GM21423 (cell line): ENCODE measurements around the gene CR1.
"Not testable (repeated sequence)": the region's sequence is repeated elsewhere in the genome, so short reads cannot be mapped to it uniquely, and the experiment has no call there.

Source experiments
- ATAC-seq: cut with Tn5 transposase; IDR thresholded peaks from one replicate; pipeline ENCODE4 v1.9.1; 2021; ENCODE audit warnings: mild to moderate bottlenecking, moderate library complexity; ENCODE audit not compliant: unreplicated experiment

CR1 gene

GRCh38 chr1:207502726-207503125 is 6.8 kb downstream of the CR1 start:
- no peak for ATAC-seq

DNA sequence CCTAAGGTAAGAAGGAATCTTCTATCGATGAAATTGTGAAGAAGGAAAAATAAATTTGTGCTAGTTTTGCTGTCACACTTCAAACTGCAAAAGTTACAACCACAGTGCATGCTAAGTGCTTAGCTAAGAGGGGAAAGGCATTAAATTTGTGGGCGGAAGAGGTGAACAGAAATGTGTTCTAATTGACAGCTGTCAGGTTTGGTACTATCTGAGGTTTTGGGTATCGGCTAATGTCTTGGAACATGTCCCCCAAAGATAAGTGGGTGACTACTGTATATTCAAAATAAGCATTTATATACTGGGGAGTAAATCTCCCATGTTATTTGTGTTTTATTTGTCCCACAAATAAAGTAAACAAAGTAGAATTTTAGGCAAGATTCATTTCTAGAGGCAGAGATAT is 8.0 kb downstream of the CR1 start:
- ATAC-seq = no peak

- no peak for ATAC-seq
Observed at GRCh38 chr1:207504438-207504837, 8.5 kb downstream of the CR1 start.

- ATAC-seq = no peak
Observed at GRCh38 chr1:207510444-207510843, 14.5 kb downstream of the CR1 start.

- no peak for ATAC-seq
Observed at GRCh38 chr1:207514890-207515289, 18.9 kb downstream of the CR1 start.

GRCh38 chr1:207516729-207517128 is 20.8 kb downstream of the CR1 start:
- ATAC-seq = no peak

DNA sequence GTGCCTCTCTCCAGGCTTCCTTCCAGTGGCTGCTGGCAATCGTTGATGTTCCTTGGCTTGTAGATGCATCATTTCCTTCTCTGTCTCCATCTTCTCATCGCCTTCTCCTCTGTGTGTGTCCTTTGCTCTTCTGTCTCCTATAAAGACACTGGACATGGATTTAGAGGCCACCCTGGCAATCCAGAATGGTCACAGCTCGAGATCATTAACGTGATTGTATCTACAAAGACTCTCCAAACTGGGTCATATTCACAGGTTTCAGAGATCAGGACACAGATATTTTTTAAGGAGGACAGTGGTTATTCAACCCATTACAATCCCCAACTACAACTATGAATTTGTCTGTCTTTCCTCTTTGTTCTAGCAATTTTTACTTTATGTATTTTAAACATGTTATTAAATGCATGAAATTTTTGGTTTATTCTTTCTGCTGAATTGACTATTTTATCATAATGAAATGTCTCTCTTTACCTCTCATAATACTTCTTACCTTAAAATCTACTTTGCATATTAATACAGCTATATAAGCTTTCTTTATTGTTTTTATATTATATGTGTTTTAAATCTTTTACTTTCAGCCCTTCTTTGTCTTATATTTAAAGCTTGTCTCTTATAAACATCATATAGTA is 22.8 kb downstream of the CR1 start:
- no peak for ATAC-seq

GRCh38 chr1:207519505-207520399 is 23.8 kb downstream of the CR1 start:
- no peak for ATAC-seq

GRCh38 chr1:207520400-207521345 is 24.7 kb downstream of the CR1 start:
- not testable (repeated sequence) for ATAC-seq

DNA sequence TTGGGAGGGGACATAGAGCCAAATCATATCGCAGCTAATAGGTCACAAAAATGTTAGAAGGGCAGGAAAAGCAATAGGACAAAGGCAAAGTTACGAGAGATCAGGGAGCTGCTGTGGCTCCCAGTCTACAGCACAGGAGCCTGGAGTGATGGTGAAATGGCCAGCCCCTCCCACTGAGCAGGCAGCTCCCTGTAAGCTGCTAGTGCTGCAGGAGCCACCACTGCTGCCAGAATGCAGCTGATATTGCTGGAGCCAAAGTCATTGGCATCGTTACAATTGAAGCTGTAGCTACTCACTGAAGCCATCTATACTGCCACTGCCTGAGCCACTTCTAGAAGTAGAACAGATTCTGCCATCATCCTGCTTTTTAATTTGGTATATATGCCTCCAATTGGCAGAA is 29.3 kb downstream of the CR1 start:
- not testable (repeated sequence) for ATAC-seq

DNA sequence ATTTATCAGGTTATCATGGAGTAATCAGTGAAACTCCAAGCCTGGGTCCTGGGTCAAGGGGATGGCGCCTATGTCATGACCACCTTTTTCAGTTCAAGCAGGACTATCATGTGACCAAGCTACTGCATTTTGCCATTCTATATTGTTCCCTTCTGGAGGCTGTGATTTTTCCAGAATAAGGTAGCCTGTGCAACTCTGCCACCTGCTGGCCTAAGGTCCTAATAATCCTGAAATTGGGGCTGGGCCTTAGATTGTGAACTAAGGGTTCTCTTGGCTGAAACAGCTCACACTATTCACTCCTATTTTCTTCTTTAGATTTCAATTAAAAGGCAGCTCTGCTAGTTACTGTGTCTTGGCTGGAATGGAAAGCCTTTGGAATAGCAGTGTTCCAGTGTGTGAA is 32.4 kb downstream of the CR1 start:
- not testable (repeated sequence) for ATAC-seq

- ATAC-seq = not testable (repeated sequence)
Observed at GRCh38 chr1:207536263-207536662, 40.3 kb downstream of the CR1 start.

DNA sequence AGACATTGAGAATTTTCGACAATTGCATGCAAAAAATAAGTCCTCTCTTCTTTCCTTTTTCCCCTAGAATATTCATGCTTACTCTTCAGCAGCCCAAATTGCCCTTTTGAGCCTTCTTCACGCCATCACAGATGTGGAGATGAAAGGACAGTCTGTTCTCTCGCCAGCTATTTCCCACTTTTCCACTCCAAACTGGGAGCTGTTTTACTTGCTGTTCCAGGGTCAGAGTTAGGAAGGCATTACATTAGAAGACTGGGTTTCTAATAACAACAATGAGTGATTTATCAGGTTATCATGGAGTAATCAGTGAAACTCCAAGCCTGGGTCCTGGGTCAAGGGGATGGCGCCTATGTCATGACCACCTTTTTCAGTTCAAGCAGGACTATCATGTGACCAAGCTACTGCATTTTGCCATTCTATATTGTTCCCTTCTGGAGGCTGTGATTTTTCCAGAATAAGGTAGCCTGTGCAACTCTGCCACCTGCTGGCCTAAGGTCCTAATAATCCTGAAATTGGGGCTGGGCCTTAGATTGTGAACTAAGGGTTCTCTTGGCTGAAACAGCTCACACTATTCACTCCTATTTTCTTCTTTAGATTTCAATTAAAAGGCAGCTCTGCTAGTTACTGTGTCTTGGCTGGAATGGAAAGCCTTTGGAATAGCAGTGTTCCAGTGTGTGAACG is 50.9 kb downstream of the CR1 start:
- not testable (repeated sequence) for ATAC-seq

DNA sequence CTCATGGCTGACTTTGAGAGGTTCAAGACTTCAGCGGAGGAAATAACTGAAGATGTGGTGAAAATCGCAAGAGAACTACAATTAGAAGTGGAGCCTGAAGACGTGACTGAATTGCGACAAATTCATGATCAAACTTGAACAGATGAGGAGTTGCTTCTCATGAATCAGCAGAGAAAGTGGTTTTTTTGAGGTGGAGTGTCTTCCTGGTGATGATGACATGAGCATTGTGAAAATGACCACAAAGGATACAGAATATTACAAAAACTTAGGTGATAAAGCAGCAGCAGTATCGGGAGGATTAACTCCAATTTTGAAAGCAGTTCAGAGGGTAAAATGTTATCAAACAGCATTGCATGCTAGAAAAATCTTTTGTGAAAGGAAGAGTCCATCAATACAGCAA is 58.9 kb downstream of the CR1 start:
- ATAC-seq = not testable (repeated sequence)

GRCh38 chr1:207565546-207566468 is 69.8 kb downstream of the CR1 start:
- no peak for ATAC-seq

GRCh38 chr1:207571926-207572325 is 76.0 kb downstream of the CR1 start:
- not testable (repeated sequence) for ATAC-seq

GRCh38 chr1:207573074-207573473 is 77.1 kb downstream of the CR1 start:
- not testable (repeated sequence) for ATAC-seq

- ATAC-seq = not testable (repeated sequence)
Observed at GRCh38 chr1:207575381-207575780, 79.4 kb downstream of the CR1 start.

DNA sequence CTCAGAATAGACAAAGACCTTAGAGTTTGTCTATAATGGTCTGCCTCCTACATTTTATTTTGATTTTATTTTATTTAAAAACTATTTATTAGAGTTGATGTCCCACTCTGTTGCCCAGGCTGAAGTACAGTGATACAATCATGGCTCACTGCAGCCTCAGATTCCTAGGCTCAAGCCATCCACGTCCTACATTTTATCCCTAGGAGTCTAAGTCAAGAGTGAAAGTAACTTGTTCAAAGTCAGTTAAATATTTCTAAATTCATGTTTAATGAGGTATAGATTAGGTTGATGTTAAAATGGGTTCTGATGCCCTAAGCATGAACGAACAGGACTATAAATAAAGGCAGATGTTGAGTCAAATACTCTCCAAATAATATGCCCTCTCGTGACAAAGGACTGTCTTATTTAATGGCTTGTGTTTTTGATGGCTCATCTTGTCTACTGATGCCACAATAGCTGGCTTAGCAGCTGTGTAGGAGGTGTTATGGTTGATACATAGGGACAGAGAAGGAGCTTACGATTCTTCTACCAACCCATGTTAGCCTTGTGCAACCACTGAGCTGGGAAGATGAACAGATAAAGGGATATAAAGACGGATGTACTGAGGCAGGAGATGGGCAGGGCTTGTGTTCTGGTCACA is 83.0 kb downstream of the CR1 start:
- no peak for ATAC-seq
